BJ (cell line): ENCODE measurements around the gene LRRC2. TPM values are rescaled to one million over a fixed set of nuclear protein-coding genes. Genes with fewer than 3 reads are reported as not detected.

Source experiments
- CTCF ChIA-PET: fragments of 350-600 bp; formaldehyde crosslinking; extraction: SDS; loops from one replicate; lab custom pipeline; 2021; ENCODE audit warnings: antibody characterized with exemption, inconsistent platforms; lab: Yijun Ruan, JAX
- POLR2A ChIA-PET: fragments of 300-600 bp; sonication (Branson Sonifier 250); formaldehyde crosslinking; extraction: SDS; loops from one replicate; lab custom pipeline; 2021; ENCODE audit warnings: antibody characterized with exemption; lab: Charles Lee
- DNase-seq: peaks from one replicate; pipeline ENCODE4 v3.0.0-alpha.2; 2011; ENCODE audit warnings: low read depth
- H3K27me3 ChIP-seq: 2 replicates; pipeline ENCODE4 v1.6.0; 2011; ENCODE audit warnings: low read length; ENCODE audit not compliant: control insufficient read depth, insufficient read depth
- H3K36me3 ChIP-seq: 2 replicates; pipeline ENCODE4 v1.5.1; 2011; ENCODE audit warnings: low read length; ENCODE audit not compliant: control insufficient read depth, insufficient read depth
- H3K4me3 ChIP-seq: 2 replicates; pipeline ENCODE4 v1.5.1; 2011; ENCODE audit warnings: low read depth, mild to moderate bottlenecking, control low read depth, low read length
- CTCF ChIP-seq: IDR thresholded peaks from 2 replicates; pipeline ENCODE4 v1.5.1; 2011; ENCODE audit warnings: low read depth, mild to moderate bottlenecking, control low read depth, inconsistent platforms, low read length, moderate library complexity; ENCODE audit not compliant: insufficient read depth
- polyA plus RNA-seq: library from polyadenylated mRNA; depleted of rRNA; stranded (reverse); fragments of >200 nt; gene quantifications from 2 replicates; pipeline ENCODE4 v1.2.3, GENCODE V29; 2011

Gene LRRC2
- polyA plus RNA-seq, 1 experiment: 0.55 TPM

- Histone ChIP-seq H3K4me3 (no peak overlapping the region), H3K36me3 (no peaks in the 10 kb centered on the region), H3K27me3 (peaks cover 2% of the 10 kb centered on the region; the same call in 1 of the 2 replicates)
- no peak for DNase-seq
- CTCF ChIA-PET: interaction anchor here (0.6 kb wide), 1 partner anchor 503 kb away, joined by 3 read pairs; no protein-coding TSS in a partner anchor
- POLR2A ChIA-PET: no interaction called here
- no peak for TF ChIP-seq CTCF
These were observed 5.6 kb upstream of the LRRC2 start for GRCh38 chr3:46571684-46572083.

GRCh38 chr3:46565607-46566039 is 479 bp downstream of the LRRC2 start:
- no peaks in the 10 kb centered on the region for H3K27me3 ChIP-seq
- CTCF ChIA-PET: interaction anchor here (1.3 to 2.4 kb wide), 2 partner anchors 77 to 130 kb away, joined by 3 to 21 read pairs; no protein-coding TSS in a partner anchor
- peak overlapping the region; percentile 47 for H3K4me3 ChIP-seq
- DNase-seq: no peak
- TF ChIP-seq CTCF: no peak
- H3K36me3 ChIP-seq: no peaks in the 10 kb centered on the region
- POLR2A ChIA-PET: no interaction called here

- ChIA-PET CTCF (interaction anchor here (2.4 kb wide), 1 partner anchor 76 kb away, joined by 21 read pairs; no protein-coding TSS in a partner anchor), POLR2A (no interaction called here)
- Histone ChIP-seq H3K4me3 (no peak overlapping the region), H3K36me3 (no peaks in the 10 kb centered on the region), H3K27me3 (no peaks in the 10 kb centered on the region)
- no peak for DNase-seq
- TF ChIP-seq CTCF: no peak
These were observed 1.0 kb downstream of the LRRC2 start for GRCh38 chr3:46565077-46565476.

- no peak for DNase-seq
- CTCF ChIA-PET: interaction anchor here (0.6 to 2.4 kb wide), 2 partner anchors 76 to 138 kb away, joined by 3 to 21 read pairs; no protein-coding TSS in a partner anchor
- POLR2A ChIA-PET: no interaction called here
- H3K36me3 ChIP-seq: no peaks in the 10 kb centered on the region
- H3K27me3 ChIP-seq: no peaks in the 10 kb centered on the region
- H3K4me3 ChIP-seq: no peak overlapping the region
- TF ChIP-seq CTCF: no peak
These were observed 1.7 kb downstream of the LRRC2 start for GRCh38 chr3:46564190-46565021.

GRCh38 chr3:46561951-46562350 is 4.2 kb downstream of the LRRC2 start:
- ChIA-PET CTCF (interaction anchor here (0.6 to 8.0 kb wide), 6 partner anchors 56 to 286 kb away, joined by 3 to 182 read pairs (median 4); no protein-coding TSS in a partner anchor), POLR2A (no interaction called here)
- no peak for DNase-seq
- no peaks in the 10 kb centered on the region for H3K27me3 ChIP-seq
- no peak for TF ChIP-seq CTCF
- no peaks in the 10 kb centered on the region for H3K36me3 ChIP-seq
- no peak overlapping the region for H3K4me3 ChIP-seq
